ENCODE results near the gene CP. TPM values are rescaled to one million over a fixed set of nuclear protein-coding genes. Genes with fewer than 3 reads are reported as not detected.

CP gene
- total RNA-seq, 1 experiment from 2014 or later = 6.8 TPM

- Histone ChIP-seq H3K4me3 (ENCODE audit: low read depth, low read length) (no peak overlapping the region), H3K4me1 (no peaks in the 10 kb centered on the region), H3K9me3 (no peaks in the 10 kb centered on the region), H3K27me3 (replicated peaks; ENCODE audit: control insufficient read depth, insufficient read depth, low read length) (no peaks in the 10 kb centered on the region), H3K36me3 (ENCODE audit: control insufficient read depth, insufficient read depth, low read length) (no peaks in the 10 kb centered on the region; the same call in 1 of the 2 replicates)
- no peak for TF ChIP-seq CTCF (IDR thresholded peaks at IDR 0.05; ENCODE audit: insufficient read depth in 1 of 2, low read depth in 1 of 2, low read length in 1 of 2, severe bottlenecking in 1 of 2, unreplicated experiment in 1 of 2)
- Mint-ChIP-seq H3K4me1 (ENCODE audit: low read depth, unreplicated experiment) (no peaks in the 10 kb centered on the region), H3K36me3 (ENCODE audit: insufficient read depth, unreplicated experiment) (peaks cover 32% of the 10 kb centered on the region), H3K27me3 (ENCODE audit: insufficient read depth, unreplicated experiment) (no peaks in the 10 kb centered on the region), H3K27ac (ENCODE audit: unreplicated experiment) (no peak overlapping the region), H3K9me3 (ENCODE audit: unreplicated experiment) (no peaks in the 10 kb centered on the region), H3K4me3 (ENCODE audit: unreplicated experiment) (no peak overlapping the region)
- DNase-seq = no peak
- no TSS peak for BruUV-seq (replicated peaks)
- ChIA-PET POLR2A (no interaction called here), CTCF (no interaction called here)
- intact Hi-C loops (cut with micrococcal nuclease; ENCODE audit: unreplicated experiment) = no loop called here
These were observed 75.7 kb downstream of the CP start for GRCh38 chr3:149145974-149146373.

GRCh38 chr3:149145356-149145755 lies 76.3 kb downstream of the CP start:
- H3K27ac Mint-ChIP-seq (ENCODE audit: unreplicated experiment) = no peak overlapping the region
- ChIA-PET CTCF (no interaction called here), POLR2A (no interaction called here)
- H3K4me1 Mint-ChIP-seq (ENCODE audit: low read depth, unreplicated experiment) = no peaks in the 10 kb centered on the region
- no peak for DNase-seq
- H3K4me3 Mint-ChIP-seq (ENCODE audit: unreplicated experiment) = no peak overlapping the region
- no peak overlapping the region for H3K4me3 ChIP-seq (ENCODE audit: low read depth, low read length)
- H3K27me3 Mint-ChIP-seq (ENCODE audit: insufficient read depth, unreplicated experiment) = no peaks in the 10 kb centered on the region
- no peaks in the 10 kb centered on the region for H3K9me3 ChIP-seq
- no peaks in the 10 kb centered on the region; the same call in 1 of the 2 replicates for H3K36me3 ChIP-seq (ENCODE audit: control insufficient read depth, insufficient read depth, low read length)
- no peak for TF ChIP-seq CTCF (IDR thresholded peaks at IDR 0.05; ENCODE audit: insufficient read depth in 1 of 2, low read depth in 1 of 2, low read length in 1 of 2, severe bottlenecking in 1 of 2, unreplicated experiment in 1 of 2)
- no TSS peak for BruUV-seq (replicated peaks)
- H3K36me3 Mint-ChIP-seq (ENCODE audit: insufficient read depth, unreplicated experiment) = peaks cover 30% of the 10 kb centered on the region
- intact Hi-C loops (cut with micrococcal nuclease; ENCODE audit: unreplicated experiment) = no loop called here
- no peaks in the 10 kb centered on the region for H3K27me3 ChIP-seq (replicated peaks; ENCODE audit: control insufficient read depth, insufficient read depth, low read length)
- H3K4me1 ChIP-seq = no peaks in the 10 kb centered on the region
- H3K9me3 Mint-ChIP-seq (ENCODE audit: unreplicated experiment) = no peaks in the 10 kb centered on the region

DNA sequence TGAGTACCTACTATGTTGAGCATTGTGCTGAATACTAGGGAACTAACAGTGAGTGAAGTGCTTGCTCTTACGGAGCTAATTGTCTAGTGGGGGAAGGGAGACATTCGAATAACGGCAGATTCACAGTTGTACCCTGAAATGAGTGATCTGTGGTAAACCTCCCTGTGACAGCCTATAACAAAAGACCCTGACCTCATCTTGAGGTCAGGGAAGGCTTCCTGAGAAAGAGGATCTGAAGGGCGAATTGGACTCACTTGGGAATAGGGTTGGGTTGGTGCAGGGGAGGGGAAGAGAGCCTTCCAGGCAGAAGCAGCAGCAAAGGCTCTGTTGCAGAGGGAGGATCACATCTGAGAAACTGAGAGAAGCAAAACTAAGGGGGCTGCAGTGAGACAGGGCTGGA lies 78.9 kb downstream of the CP start:
- no peak for TF ChIP-seq CTCF (IDR thresholded peaks at IDR 0.05; ENCODE audit: insufficient read depth in 1 of 2, low read depth in 1 of 2, low read length in 1 of 2, severe bottlenecking in 1 of 2, unreplicated experiment in 1 of 2)
- Mint-ChIP-seq H3K4me1 (ENCODE audit: low read depth, unreplicated experiment) (no peaks in the 10 kb centered on the region), H3K36me3 (ENCODE audit: insufficient read depth, unreplicated experiment) (peaks cover 11% of the 10 kb centered on the region), H3K9me3 (ENCODE audit: unreplicated experiment) (no peaks in the 10 kb centered on the region), H3K27me3 (ENCODE audit: insufficient read depth, unreplicated experiment) (no peaks in the 10 kb centered on the region), H3K27ac (ENCODE audit: unreplicated experiment) (no peak overlapping the region), H3K4me3 (ENCODE audit: unreplicated experiment) (no peak overlapping the region)
- H3K36me3 ChIP-seq (ENCODE audit: control insufficient read depth, insufficient read depth, low read length) = no peaks in the 10 kb centered on the region; the same call in 1 of the 2 replicates
- intact Hi-C loops (cut with micrococcal nuclease; ENCODE audit: unreplicated experiment) = no loop called here
- CTCF ChIA-PET = interaction anchor here (0.5 kb wide), 1 partner anchor 22 kb away, joined by 3 read pairs; no protein-coding TSS in a partner anchor
- no peak overlapping the region for H3K4me3 ChIP-seq (ENCODE audit: low read depth, low read length)
- no peak for DNase-seq
- no peaks in the 10 kb centered on the region for H3K27me3 ChIP-seq (replicated peaks; ENCODE audit: control insufficient read depth, insufficient read depth, low read length)
- BruUV-seq (replicated peaks) = no TSS peak
- H3K4me1 ChIP-seq = no peaks in the 10 kb centered on the region
- POLR2A ChIA-PET = no interaction called here
- H3K9me3 ChIP-seq = no peaks in the 10 kb centered on the region
